GM12878 (cell line): ENCODE results near the gene DNMT3A. TPM values are rescaled to one million over a fixed set of nuclear protein-coding genes. Genes with fewer than 3 reads are reported as not detected.

Source experiments
- ATAC-seq: fragments of 200-7000 bp; cut with Tn5 transposase; 3 replicates; pipeline ENCODE4 v1.9.1; 2020; ENCODE audit warnings: mild to moderate bottlenecking, moderate library complexity
- BruUV-seq: library from RNA; stranded (reverse); fragments of 400-500 nt; replicated peaks from 2 replicates; lab custom pipeline; 2021; lab: Mats Ljungman, UMichigan
- CTCF ChIA-PET: fragments of 300-600 bp; sonication (Branson Sonifier 250); formaldehyde crosslinking; extraction: SDS; loops from one replicate; lab custom pipeline; 2021; ENCODE audit warnings: inconsistent platforms; lab: Yijun Ruan, JAX
- POLR2A ChIA-PET: fragments of 350-600 bp; formaldehyde crosslinking; extraction: SDS; loops from one replicate; lab custom pipeline; 2021; ENCODE audit warnings: inconsistent platforms; lab: Charles Lee
- RAD21 ChIA-PET: fragments of 300-600 bp; sonication (Branson Sonifier 250); formaldehyde crosslinking; loops from one replicate; lab custom pipeline; 2023; ENCODE audit warnings: antibody characterized with exemption; ENCODE audit not compliant: unreplicated experiment; lab: Charles Lee
- SMC1A ChIA-PET: fragments of 300-600 bp; sonication (Branson Sonifier 250); formaldehyde crosslinking; loops from one replicate; lab custom pipeline; 2023; ENCODE audit not compliant: unreplicated experiment, uncharacterized antibody; lab: Charles Lee
- DNase-seq: peaks from one replicate; pipeline ENCODE4 v3.0.0-alpha.2; 2011; ENCODE audit warnings: low read depth, low spot score
- FAIRE-seq: peaks from 3 replicates; lab custom pipeline; 2011; peaks lifted over from hg19 to GRCh38; lab: Jason Lieb, UNC
- H2AFZ ChIP-seq: 2 replicates; pipeline ENCODE4 v1.6.0; 2011; ENCODE audit warnings: low read depth, low read length, control low read depth; ENCODE audit not compliant: control insufficient read depth
- H3K27ac ChIP-seq: 2 replicates; pipeline ENCODE4 v1.5.1; 2011; ENCODE audit warnings: control low read depth; ENCODE audit not compliant: control insufficient read depth, insufficient read depth
- H3K27me3 ChIP-seq, 2 experiments: replicated peaks in 1 of 2; 2 replicates each; pipeline versions ENCODE4 v1.6.0 to v1.6.1; 2011; ENCODE audit warnings: low read length in 1 of 2; ENCODE audit not compliant: control insufficient read depth in 2 of 2, insufficient read depth in 2 of 2
- H3K36me3 ChIP-seq, 2 experiments: 2 replicates each; pipeline ENCODE4 v1.5.1; 2011; ENCODE audit warnings: low read length in 1 of 2; ENCODE audit not compliant: control insufficient read depth in 2 of 2, insufficient read depth in 2 of 2
- H3K4me1 ChIP-seq: 2 replicates; pipeline ENCODE4 v1.6.1; 2011; ENCODE audit warnings: mild to moderate bottlenecking, low read length, moderate library complexity, mixed read lengths; ENCODE audit not compliant: control insufficient read depth, insufficient read depth
- H3K4me2 ChIP-seq: 2 replicates; pipeline ENCODE4 v1.6.0; 2011; ENCODE audit warnings: control low read depth; ENCODE audit not compliant: control insufficient read depth, insufficient read depth
- H3K4me3 ChIP-seq: fragments of 200-600 bp; sonication (generic); 2 replicates; pipeline ENCODE4 v1.5.1; 2016
- H3K79me2 ChIP-seq: 2 replicates; pipeline ENCODE4 v1.6.0; 2011; ENCODE audit warnings: low read length; ENCODE audit not compliant: control insufficient read depth, insufficient read depth
- H3K9ac ChIP-seq: 2 replicates; pipeline ENCODE4 v1.8.0; 2011; ENCODE audit warnings: low read length, control low read depth, mixed read lengths; ENCODE audit not compliant: control insufficient read depth, insufficient read depth
- H3K9me3 ChIP-seq: replicated peaks from 3 replicates; pipeline ENCODE4 v1.5.1; 2011; ENCODE audit warnings: mild to moderate bottlenecking, low read length; ENCODE audit not compliant: control insufficient read depth, insufficient read depth
- H4K20me1 ChIP-seq: 2 replicates; pipeline ENCODE4 v1.6.0; 2011; ENCODE audit not compliant: control insufficient read depth, insufficient read depth
- EGR1 ChIP-seq, 2 experiments: IDR thresholded peaks; 1 replicate in 1 of 2; 2 replicates in 1 of 2; pipeline ENCODE4 v1.6.1; 2011 to 2012; ENCODE audit warnings: low read depth in 2 of 2, low read length in 2 of 2, borderline replicate concordance in 1 of 2, mild to moderate bottlenecking in 1 of 2, moderate library complexity in 1 of 2
- FOXM1 ChIP-seq: IDR thresholded peaks from 2 replicates; pipeline ENCODE4 v1.6.1; 2012; ENCODE audit warnings: low read depth, mild to moderate bottlenecking, inconsistent platforms, low read length, moderate library complexity
- JUND ChIP-seq: IDR thresholded peaks from 2 replicates; pipeline ENCODE4 v1.6.1; 2012; ENCODE audit warnings: low read depth, mild to moderate bottlenecking, low read length, improper control_type of control experiment, moderate library complexity
- MEF2A ChIP-seq: IDR thresholded peaks from 2 replicates; pipeline ENCODE4 v1.6.1; 2011; ENCODE audit warnings: low read depth, mild to moderate bottlenecking, low read length, moderate library complexity; ENCODE audit not compliant: insufficient read depth
- MEF2B ChIP-seq: fragments of 450-650 bp; IDR thresholded peaks from 2 replicates; pipeline ENCODE4 v1.6.1; 2018; ENCODE audit warnings: mild to moderate bottlenecking, moderate library complexity; ENCODE audit not compliant: partially characterized antibody, poor library complexity, severe bottlenecking
- MTA3 ChIP-seq: IDR thresholded peaks from 2 replicates; pipeline ENCODE4 v1.6.1; 2012; ENCODE audit warnings: low read length, inconsistent platforms, borderline replicate concordance
- NBN ChIP-seq: fragments of 450-650 bp; IDR thresholded peaks from 2 replicates; pipeline ENCODE4 v1.6.1; 2016
- NR2C1 ChIP-seq: fragments of 450-650 bp; IDR thresholded peaks from 2 replicates; pipeline ENCODE4 v1.6.1; 2017; ENCODE audit warnings: antibody characterized with exemption, mild to moderate bottlenecking, moderate library complexity
- PAX8 ChIP-seq: fragments of 450-650 bp; IDR thresholded peaks from 2 replicates; pipeline ENCODE4 v1.6.1; 2017; ENCODE audit warnings: mild to moderate bottlenecking, moderate library complexity
- PRDM15 ChIP-seq: fragments of 450-650 bp; formaldehyde crosslinking; IDR thresholded peaks from 2 replicates; pipeline ENCODE4 v1.4.0; 2020; ENCODE audit warnings: mild to moderate bottlenecking, moderate library complexity
- WGBS: methylation state at CpG from one replicate; pipeline ENCODE4 v1.1.6; 2016; ENCODE audit warnings: low lambda C conversion rate; ENCODE audit not compliant: insufficient replicate concordance, insufficient coverage; ENCODE audit errors: missing lambda C conversion rate; 5-methylcytosine and 5-hydroxymethylcytosine counted together
- in situ Hi-C: fragments of 300-500 bp; cut with MboI; formaldehyde crosslinking; loops from 9 replicates; pipeline ENCODE4 v1.14.3; 2018; ENCODE audit warnings: mixed read lengths
- intact Hi-C: fragments of 100-400 bp; cut with micrococcal nuclease; formaldehyde crosslinking; loops from one replicate; pipeline ENCODE4 v1.14.2; 2022; ENCODE audit not compliant: unreplicated experiment
- polyA plus RNA-seq, 11 experiments: library from polyadenylated mRNA; depleted of rRNA in 4 of 11; unstranded in 6 of 11; stranded (reverse) in 5 of 11; fragments of >200 nt; fragmentation: Nextera tagmentation in 4 of 11; fragmentation: Illumina TruSeq in 1 of 11; extraction: Ambion mirVana in 4 of 11; extraction: Trizol in 1 of 11; gene quantifications; 1 replicate in 1 of 11; 2 replicates in 10 of 11; pipeline versions ENCODE4 v1.2.1 to v1.2.3, GENCODE V29; 2011 to 2016; ENCODE audit warnings: inconsistent platforms in 2 of 11, missing spikeins in 2 of 11, low read depth in 1 of 11
- total RNA-seq, 4 experiments: library from RNA; depleted of rRNA in 3 of 4; stranded (reverse); fragments of >200 nt in 3 of 4; fragmentation: Illumina TruSeq in 1 of 4; extraction: Trizol in 1 of 4; gene quantifications; 2 replicates each; pipeline versions ENCODE4 v1.2.1 to v1.2.3, GENCODE V29; 2013 to 2021
- TF ChIP-seq, protein P1 (sequence below), 3 experiments: IDR thresholded peaks in 2 of 3; conservative IDR thresholded peaks in 1 of 3; 2 replicates each; pipeline ENCODE4 v1.5.1; 2011; ENCODE audit warnings: low read depth in 3 of 3, low read length in 3 of 3, mild to moderate bottlenecking in 3 of 3, control low read depth in 2 of 3, moderate library complexity in 2 of 3, inconsistent platforms in 1 of 3, mixed read lengths in 1 of 3; ENCODE audit not compliant: control insufficient read depth in 2 of 3, insufficient read depth in 1 of 3; ENCODE audit errors: extremely low read depth in 1 of 3
- TF ChIP-seq, protein P2 (sequence below): IDR thresholded peaks from 2 replicates; pipeline ENCODE4 v1.6.1; 2011; ENCODE audit warnings: low read depth, mild to moderate bottlenecking, low read length, moderate library complexity, borderline replicate concordance; ENCODE audit errors: extremely low read depth
- TF ChIP-seq, protein P3 (sequence below): IDR thresholded peaks from 2 replicates; pipeline ENCODE4 v1.6.1; 2012; ENCODE audit warnings: low read length, inconsistent platforms
- TF ChIP-seq, protein P4 (sequence below): IDR thresholded peaks from 2 replicates; pipeline ENCODE4 v1.6.1; 2012; ENCODE audit warnings: low read depth, low read length, improper control_type of control experiment

DNMT3A gene
- total and polyA plus RNA-seq, 10 of the 15 experiments (the other 5 are each of a cell fraction or from before 2014, with no cell fraction given) = 7.4 to 51.6 (median 17.4) TPM

DNA sequence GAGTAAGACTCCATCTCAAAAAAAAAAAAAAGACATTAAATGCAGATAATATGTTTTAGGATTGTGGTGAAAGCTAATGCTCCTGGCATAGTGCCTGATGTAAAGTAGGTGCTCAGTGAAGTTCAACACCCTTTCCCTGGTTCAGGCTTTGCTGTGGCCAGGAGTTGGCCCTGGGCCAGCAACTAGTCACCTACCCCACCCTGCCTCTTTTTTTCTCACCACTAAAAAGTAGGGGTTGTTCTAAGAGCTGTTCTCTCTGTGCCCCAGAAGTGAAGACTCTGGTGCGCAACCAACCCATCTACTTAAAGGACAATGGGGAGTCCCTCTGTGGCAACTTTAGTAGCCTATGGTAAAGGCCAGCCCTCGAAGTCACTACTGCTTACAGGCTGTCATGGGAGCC lies 75.9 kb downstream of the DNMT3A start:
- POLR2A ChIA-PET = interaction anchor here (0.7 kb wide), 1 partner anchor 288 kb away, joined by 4 read pairs; no protein-coding TSS in a partner anchor

More for the DNA sequence above, 75.9 kb downstream of the DNMT3A start:
- Histone ChIP-seq H3K4me1 (no peaks in the 10 kb centered on the region), H3K27ac (no peak overlapping the region), H4K20me1 (no peaks in the 10 kb centered on the region), H3K27me3 (no peaks in the 10 kb centered on the region), H3K79me2 (no peaks in the 10 kb centered on the region), H3K9ac (no peak overlapping the region), H2AFZ (no peak overlapping the region), H3K4me2 (no peak overlapping the region), H3K4me3 (no peak overlapping the region), H3K36me3 (peaks cover 1 to 12% of the 10 kb centered on the region in 2 experiments; a peak in 3 of 4 replicates), H3K9me3 (no peaks in the 10 kb centered on the region)
- no TSS peak for BruUV-seq
- DNase-seq (no peak), ATAC-seq (no peak), FAIRE-seq (no peak)
- WGBS = 50% methylated on average over 2 of the region's 2 CpGs
- TF ChIP-seq, protein P1, sequence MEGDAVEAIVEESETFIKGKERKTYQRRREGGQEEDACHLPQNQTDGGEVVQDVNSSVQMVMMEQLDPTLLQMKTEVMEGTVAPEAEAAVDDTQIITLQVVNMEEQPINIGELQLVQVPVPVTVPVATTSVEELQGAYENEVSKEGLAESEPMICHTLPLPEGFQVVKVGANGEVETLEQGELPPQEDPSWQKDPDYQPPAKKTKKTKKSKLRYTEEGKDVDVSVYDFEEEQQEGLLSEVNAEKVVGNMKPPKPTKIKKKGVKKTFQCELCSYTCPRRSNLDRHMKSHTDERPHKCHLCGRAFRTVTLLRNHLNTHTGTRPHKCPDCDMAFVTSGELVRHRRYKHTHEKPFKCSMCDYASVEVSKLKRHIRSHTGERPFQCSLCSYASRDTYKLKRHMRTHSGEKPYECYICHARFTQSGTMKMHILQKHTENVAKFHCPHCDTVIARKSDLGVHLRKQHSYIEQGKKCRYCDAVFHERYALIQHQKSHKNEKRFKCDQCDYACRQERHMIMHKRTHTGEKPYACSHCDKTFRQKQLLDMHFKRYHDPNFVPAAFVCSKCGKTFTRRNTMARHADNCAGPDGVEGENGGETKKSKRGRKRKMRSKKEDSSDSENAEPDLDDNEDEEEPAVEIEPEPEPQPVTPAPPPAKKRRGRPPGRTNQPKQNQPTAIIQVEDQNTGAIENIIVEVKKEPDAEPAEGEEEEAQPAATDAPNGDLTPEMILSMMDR (IDR thresholded peaks at IDR 0.05 in 2 of 3, conservative IDR thresholded peaks at IDR 0.05 in 1 of 3; ENCODE audit: control insufficient read depth in 2 of 3, extremely low read depth in 1 of 3, insufficient read depth in 1 of 3, low read depth in 3 of 3, low read length in 3 of 3) = no peak
- no peak for TF ChIP-seq MEF2A
- TF ChIP-seq PAX8 = no peak
- no peak for TF ChIP-seq NR2C1
- TF ChIP-seq FOXM1 = no peak
- no peak for TF ChIP-seq NBN
- TF ChIP-seq, protein P2, sequence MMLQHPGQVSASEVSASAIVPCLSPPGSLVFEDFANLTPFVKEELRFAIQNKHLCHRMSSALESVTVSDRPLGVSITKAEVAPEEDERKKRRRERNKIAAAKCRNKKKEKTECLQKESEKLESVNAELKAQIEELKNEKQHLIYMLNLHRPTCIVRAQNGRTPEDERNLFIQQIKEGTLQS = no peak
- TF ChIP-seq, protein P3, sequence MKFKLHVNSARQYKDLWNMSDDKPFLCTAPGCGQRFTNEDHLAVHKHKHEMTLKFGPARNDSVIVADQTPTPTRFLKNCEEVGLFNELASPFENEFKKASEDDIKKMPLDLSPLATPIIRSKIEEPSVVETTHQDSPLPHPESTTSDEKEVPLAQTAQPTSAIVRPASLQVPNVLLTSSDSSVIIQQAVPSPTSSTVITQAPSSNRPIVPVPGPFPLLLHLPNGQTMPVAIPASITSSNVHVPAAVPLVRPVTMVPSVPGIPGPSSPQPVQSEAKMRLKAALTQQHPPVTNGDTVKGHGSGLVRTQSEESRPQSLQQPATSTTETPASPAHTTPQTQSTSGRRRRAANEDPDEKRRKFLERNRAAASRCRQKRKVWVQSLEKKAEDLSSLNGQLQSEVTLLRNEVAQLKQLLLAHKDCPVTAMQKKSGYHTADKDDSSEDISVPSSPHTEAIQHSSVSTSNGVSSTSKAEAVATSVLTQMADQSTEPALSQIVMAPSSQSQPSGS = no peak
- no peak for TF ChIP-seq MEF2B
- no peak for TF ChIP-seq MTA3
- TF ChIP-seq EGR1 (IDR thresholded peaks at IDR 0.05; ENCODE audit: borderline replicate concordance in 1 of 2, low read depth in 2 of 2, low read length in 2 of 2) = no peak
- TF ChIP-seq PRDM15 = no peak
- no peak for TF ChIP-seq JUND
- TF ChIP-seq, protein P4, sequence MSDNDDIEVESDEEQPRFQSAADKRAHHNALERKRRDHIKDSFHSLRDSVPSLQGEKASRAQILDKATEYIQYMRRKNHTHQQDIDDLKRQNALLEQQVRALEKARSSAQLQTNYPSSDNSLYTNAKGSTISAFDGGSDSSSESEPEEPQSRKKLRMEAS = no peak
- in situ Hi-C loops = no loop called here
- CTCF ChIA-PET = no interaction called here
- SMC1A ChIA-PET = no interaction called here
- RAD21 ChIA-PET = no interaction called here
- intact Hi-C loops = no loop called here
